ENCODE data around the gene SUDS3. TPM values are rescaled to one million over a fixed set of nuclear protein-coding genes. Genes with fewer than 3 reads are reported as not detected.

Gene SUDS3
- total RNA-seq (10 to 100 TPM; 23.0 to 29.9 (median 26.3) TPM), total RNA-seq (44.7 to 102 (median 72.9) reads per million in 29 experiments)
- total RNA-seq (2013), result 30.6 TPM

- Histone ChIP-seq H3K9me3 (no peaks in the 10 kb centered on the region), H3K27me3 (replicated peaks in 1 of 2; ENCODE audit: control insufficient read depth in 2 of 2, extremely low read depth in 1 of 2, insufficient read depth in 2 of 2, low read length in 1 of 2) (no peaks in the 10 kb centered on the region), H3K27ac (ENCODE audit: low read length) (peak within 1 kb of the TSS; percentile 94), H3K4me3 (ENCODE audit: control insufficient read depth in 1 of 2, extremely low read depth in 1 of 2, low read length in 1 of 2) (peak within 1 kb of the TSS; percentile 58 to 90), H3K36me3 (ENCODE audit: control insufficient read depth in 2 of 2, extremely low read depth in 1 of 2, insufficient read depth in 1 of 2, low read length in 1 of 2) (peaks cover 8 to 16% of the 10 kb centered on the region in 2 donors), H3K4me1 (ENCODE audit: control insufficient read depth in 1 of 2, extremely low read depth in 1 of 2, insufficient read depth in 2 of 2, low read length in 2 of 2) (peaks cover 24 to 36% of the 10 kb centered on the region in 2 experiments)
- Mint-ChIP-seq H3K4me3 (peak within 1 kb of the TSS; percentile 95 to 98 (median 96)), H3K9me3 (no peaks in the 10 kb centered on the region), H3K27ac (peak within 1 kb of the TSS; percentile 99 to 100), H3K36me3 (peaks cover 10% of the 10 kb centered on the region), H3K4me1 (peaks cover 42 to 50% (median 49%) of the 10 kb centered on the region in 3 donors), H3K27me3 (no peaks in the 10 kb centered on the region)
- WGBS (ENCODE audit: insufficient coverage), result under 1% methylated on average over 67 of the region's 102 CpGs
- peak; percentile 74 to 99 (median 91) for DNase-seq
- ChIA-PET CTCF (interaction anchor here (0.5 to 4.1 kb wide), 31 partner anchors 7 to 1705 kb away, joined by 3 to 64 read pairs (median 4); partner anchors contain the start of genes PEBP1 (in 1 of the 2), PRKAB1 (in 1 of the 2), RFC5 (in 1 of the 2) and WSB2 (in 1 of the 2)), POLR2A (interaction anchor here (0.8 to 1.9 kb wide), 2 partner anchors 7 to 17 kb away, joined by 3 to 8 read pairs; no protein-coding TSS in a partner anchor)
- peak; percentile 38 to 60 (median 44) for ATAC-seq (replicated peaks in 1 of 4)
These were observed at the start of gene SUDS3 for GRCh38 chr12:118376089-118377020. Gene SUDS3, plus strand, starts transcription at chr12:118376555. Its CDS starts 137 bp downstream, at chr12:118376692.

GRCh38 chr12:118326991-118327390, 49.4 kb upstream of the SUDS3 start:
- H3K9me3 ChIP-seq, result no peaks in the 10 kb centered on the region
- DNase-seq, result no peak
- ATAC-seq (replicated peaks in 1 of 4), result no peak
- H3K27me3 Mint-ChIP-seq, result no peaks in the 10 kb centered on the region
- H3K36me3 Mint-ChIP-seq, result peaks cover 17% of the 10 kb centered on the region
- H3K4me3 Mint-ChIP-seq, result no peak overlapping the region
- no peak overlapping the region for H3K27ac Mint-ChIP-seq
- no peaks in the 10 kb centered on the region for H3K36me3 ChIP-seq (ENCODE audit: control insufficient read depth in 2 of 2, extremely low read depth in 1 of 2, insufficient read depth in 1 of 2, low read length in 1 of 2)
- H3K9me3 Mint-ChIP-seq, result no peaks in the 10 kb centered on the region
- peaks cover 41 to 51% (median 50%) of the 10 kb centered on the region in 3 donors for H3K4me1 Mint-ChIP-seq
- H3K4me3 ChIP-seq (ENCODE audit: control insufficient read depth in 1 of 2, extremely low read depth in 1 of 2, low read length in 1 of 2), result no peak overlapping the region
- peaks cover 0 to 6% of the 10 kb centered on the region in 2 experiments for H3K4me1 ChIP-seq (ENCODE audit: control insufficient read depth in 1 of 2, extremely low read depth in 1 of 2, insufficient read depth in 2 of 2, low read length in 2 of 2)
- H3K27me3 ChIP-seq (replicated peaks in 1 of 2; ENCODE audit: control insufficient read depth in 2 of 2, extremely low read depth in 1 of 2, insufficient read depth in 2 of 2, low read length in 1 of 2), result no peaks in the 10 kb centered on the region
- POLR2A ChIA-PET, result no interaction called here
- no peak overlapping the region for H3K27ac ChIP-seq (ENCODE audit: low read length)
- CTCF ChIA-PET, result interaction anchor here in 1 of 2 donors (1.1 kb wide), 1 partner anchor 13 kb away, joined by 3 read pairs; no protein-coding TSS in a partner anchor

GRCh38 chr12:118327391-118327790, 49.0 kb upstream of the SUDS3 start:
- Mint-ChIP-seq H3K27me3 (no peaks in the 10 kb centered on the region), H3K36me3 (peaks cover 17% of the 10 kb centered on the region), H3K27ac (no peak overlapping the region), H3K4me3 (no peak overlapping the region), H3K9me3 (no peaks in the 10 kb centered on the region), H3K4me1 (peaks cover 45 to 51% (median 50%) of the 10 kb centered on the region in 3 donors)
- H3K27ac ChIP-seq (ENCODE audit: low read length), result no peak overlapping the region
- no peaks in the 10 kb centered on the region for H3K27me3 ChIP-seq (replicated peaks in 1 of 2; ENCODE audit: control insufficient read depth in 2 of 2, extremely low read depth in 1 of 2, insufficient read depth in 2 of 2, low read length in 1 of 2)
- H3K9me3 ChIP-seq, result no peaks in the 10 kb centered on the region
- H3K4me3 ChIP-seq (ENCODE audit: control insufficient read depth in 1 of 2, extremely low read depth in 1 of 2, low read length in 1 of 2), result no peak overlapping the region
- POLR2A ChIA-PET, result no interaction called here
- peaks cover 0 to 6% of the 10 kb centered on the region in 2 experiments for H3K4me1 ChIP-seq (ENCODE audit: control insufficient read depth in 1 of 2, extremely low read depth in 1 of 2, insufficient read depth in 2 of 2, low read length in 2 of 2)
- CTCF ChIA-PET, result interaction anchor here in 1 of 2 donors (1.1 kb wide), 1 partner anchor 13 kb away, joined by 3 read pairs; no protein-coding TSS in a partner anchor
- no peak for DNase-seq
- H3K36me3 ChIP-seq (ENCODE audit: control insufficient read depth in 2 of 2, extremely low read depth in 1 of 2, insufficient read depth in 1 of 2, low read length in 1 of 2), result no peaks in the 10 kb centered on the region
- ATAC-seq (replicated peaks in 1 of 4), result no peak

- no peak for ATAC-seq (replicated peaks in 1 of 4)
These were observed 47.6 kb upstream of the SUDS3 start for GRCh38 chr12:118328486-118329330.

GRCh38 chr12:118330421-118331018, 45.8 kb upstream of the SUDS3 start:
- CTCF ChIA-PET, result interaction anchor here in 1 of 2 donors (0.7 kb wide), 1 partner anchor 27 kb away, joined by 10 read pairs; no protein-coding TSS in a partner anchor
- Mint-ChIP-seq H3K9me3 (no peaks in the 10 kb centered on the region), H3K27me3 (no peaks in the 10 kb centered on the region), H3K4me1 (peaks cover 46 to 57% (median 51%) of the 10 kb centered on the region in 3 donors), H3K27ac (peak overlapping the region in 1 of 2 donors; percentile 74), H3K36me3 (peaks cover 27% of the 10 kb centered on the region), H3K4me3 (no peak overlapping the region)
- Histone ChIP-seq H3K27ac (ENCODE audit: low read length) (no peak overlapping the region), H3K9me3 (no peaks in the 10 kb centered on the region), H3K36me3 (ENCODE audit: control insufficient read depth in 2 of 2, extremely low read depth in 1 of 2, insufficient read depth in 1 of 2, low read length in 1 of 2) (no peaks in the 10 kb centered on the region), H3K27me3 (replicated peaks in 1 of 2; ENCODE audit: control insufficient read depth in 2 of 2, extremely low read depth in 1 of 2, insufficient read depth in 2 of 2, low read length in 1 of 2) (no peaks in the 10 kb centered on the region), H3K4me3 (ENCODE audit: control insufficient read depth in 1 of 2, extremely low read depth in 1 of 2, low read length in 1 of 2) (no peak overlapping the region), H3K4me1 (ENCODE audit: control insufficient read depth in 1 of 2, extremely low read depth in 1 of 2, insufficient read depth in 2 of 2, low read length in 2 of 2) (peaks cover 0 to 6% of the 10 kb centered on the region in 2 experiments)
- no peak for DNase-seq
- ATAC-seq (replicated peaks in 1 of 4), result no peak
- 71% methylated on average over 1 of the region's 3 CpGs for WGBS (ENCODE audit: insufficient coverage)
- POLR2A ChIA-PET, result no interaction called here

More at GRCh38 chr12:118328486-118329330, 47.6 kb upstream of the SUDS3 start:
- H3K4me3 Mint-ChIP-seq, result no peak overlapping the region
- Histone ChIP-seq H3K9me3 (no peaks in the 10 kb centered on the region), H3K27ac (ENCODE audit: low read length) (no peak overlapping the region), H3K27me3 (replicated peaks in 1 of 2; ENCODE audit: control insufficient read depth in 2 of 2, extremely low read depth in 1 of 2, insufficient read depth in 2 of 2, low read length in 1 of 2) (no peaks in the 10 kb centered on the region), H3K4me3 (ENCODE audit: control insufficient read depth in 1 of 2, extremely low read depth in 1 of 2, low read length in 1 of 2) (no peak overlapping the region), H3K36me3 (ENCODE audit: control insufficient read depth in 2 of 2, extremely low read depth in 1 of 2, insufficient read depth in 1 of 2, low read length in 1 of 2) (no peaks in the 10 kb centered on the region), H3K4me1 (ENCODE audit: control insufficient read depth in 1 of 2, extremely low read depth in 1 of 2, insufficient read depth in 2 of 2, low read length in 2 of 2) (peaks cover 0 to 6% of the 10 kb centered on the region in 2 experiments)
- H3K9me3 Mint-ChIP-seq, result no peaks in the 10 kb centered on the region
- H3K4me1 Mint-ChIP-seq, result peaks cover 53 to 58% (median 55%) of the 10 kb centered on the region in 3 donors
- H3K36me3 Mint-ChIP-seq, result peaks cover 26% of the 10 kb centered on the region
- H3K27me3 Mint-ChIP-seq, result no peaks in the 10 kb centered on the region
- no peak for DNase-seq
- no CpG with 5 or more reads among the region's 3 CpGs for WGBS (ENCODE audit: insufficient coverage)
- ChIA-PET POLR2A (no interaction called here), CTCF (interaction anchor here in 1 of 2 donors (0.6 kb wide), 1 partner anchor 47 kb away, joined by 3 read pairs; no protein-coding TSS in a partner anchor)
- no peak overlapping the region for H3K27ac Mint-ChIP-seq

Data from T-cell (primary cell).